HepG2 (cell line): ENCODE data around the gene NRP1. TPM values are rescaled to one million over a fixed set of nuclear protein-coding genes. Genes with fewer than 3 reads are reported as not detected.

Source experiments
- ATAC-seq: fragments of 200-7000 bp; cut with Tn5 transposase; 3 replicates; pipeline ENCODE4 v1.9.1; 2020; ENCODE audit warnings: mild to moderate bottlenecking, moderate library complexity
- BruUV-seq: library from RNA; stranded (reverse); fragments of 400-500 nt; replicated peaks from 2 replicates; lab custom pipeline; 2021; lab: Mats Ljungman, UMichigan
- CTCF ChIA-PET: fragments of 300-600 bp; formaldehyde crosslinking; extraction: SDS; loops from one replicate; lab custom pipeline; 2021; ENCODE audit warnings: low total read pairs, inconsistent platforms, low intra/inter-chr PET ratio; lab: Yijun Ruan, JAX
- POLR2A ChIA-PET: fragments of 350-600 bp; sonication (Branson Sonifier 250); formaldehyde crosslinking; loops from one replicate; lab custom pipeline; 2020; ENCODE audit warnings: antibody characterized with exemption, inconsistent platforms; lab: Yijun Ruan, JAX
- DNase-seq: peaks from one replicate; pipeline ENCODE4 v3.0.0-alpha.2; 2015; ENCODE audit warnings: low spot score
- FAIRE-seq: peaks from 3 replicates; lab custom pipeline; 2011; peaks lifted over from hg19 to GRCh38; lab: Jason Lieb, UNC
- H2AFZ ChIP-seq: one replicate; pipeline ENCODE4 v1.6.1; 2011; ENCODE audit warnings: low read length, inconsistent platforms
- H3K27ac ChIP-seq: fragments of 300-600 bp; 3 replicates; pipeline ENCODE4 v1.8.0; 2011; ENCODE audit warnings: mixed run types, mild to moderate bottlenecking, mixed read lengths, low read length, inconsistent platforms; ENCODE audit not compliant: insufficient read depth; ENCODE audit errors: extremely low read length
- H3K27me3 ChIP-seq, 2 experiments: fragments of 200-600 bp in 1 of 2; 2 replicates in 1 of 2; 3 replicates in 1 of 2; pipeline versions ENCODE4 v1.6.0 to v1.8.0; 2011; ENCODE audit warnings: low read length in 2 of 2, mild to moderate bottlenecking in 2 of 2, moderate library complexity in 2 of 2, inconsistent platforms in 1 of 2; ENCODE audit not compliant: insufficient read depth in 2 of 2, control insufficient read depth in 1 of 2
- H3K36me3 ChIP-seq, 2 experiments: fragments of 200-600 bp in 1 of 2; replicated peaks in 1 of 2; 2 replicates in 1 of 2; 3 replicates in 1 of 2; pipeline versions ENCODE4 v1.5.1 to v1.8.0; 2011; ENCODE audit warnings: low read length in 2 of 2, inconsistent platforms in 1 of 2; ENCODE audit not compliant: insufficient read depth in 2 of 2, control insufficient read depth in 1 of 2
- H3K4me1 ChIP-seq: 2 replicates; pipeline ENCODE4 v1.5.1; 2012; ENCODE audit warnings: low read length, inconsistent platforms; ENCODE audit not compliant: insufficient read depth
- H3K4me2 ChIP-seq: 2 replicates; pipeline ENCODE4 v1.6.0; 2011; ENCODE audit warnings: low read depth, low read length, inconsistent platforms
- H3K4me3 ChIP-seq, 3 experiments: fragments of 200-600 bp in 1 of 3; sonication (generic), shearing (Covaris generic) in 1 of 3; replicated peaks in 1 of 3; 2 replicates each; pipeline ENCODE4 v1.5.1; 2011 to 2016; ENCODE audit warnings: low read length in 3 of 3, inconsistent platforms in 2 of 3, low read depth in 2 of 3, mild to moderate bottlenecking in 2 of 3, control low read depth in 1 of 3, mixed read lengths in 1 of 3; ENCODE audit not compliant: insufficient read depth in 1 of 3
- H3K79me2 ChIP-seq: one replicate; pipeline ENCODE4 v1.6.1; 2011; ENCODE audit warnings: low read length, inconsistent platforms; ENCODE audit not compliant: insufficient read depth
- H3K9ac ChIP-seq: 2 replicates; pipeline ENCODE4 v1.6.0; 2011; ENCODE audit warnings: mild to moderate bottlenecking, low read depth, low read length, inconsistent platforms; ENCODE audit not compliant: insufficient read depth
- H3K9me3 ChIP-seq: 2 replicates; pipeline ENCODE4 v1.5.1; 2012; ENCODE audit warnings: mild to moderate bottlenecking, low read length
- H4K20me1 ChIP-seq: 2 replicates; pipeline ENCODE4 v1.6.0; 2011; ENCODE audit warnings: inconsistent platforms, mild to moderate bottlenecking, low read length, moderate library complexity; ENCODE audit not compliant: insufficient read depth
- CSRNP2 ChIP-seq: sonication (generic); formaldehyde crosslinking; conservative IDR thresholded peaks from 2 replicates; pipeline ENCODE4 v1.8.0; 2022; ENCODE audit warnings: low read depth, missing genetic modification reagents
- HNF4G ChIP-seq, 2 experiments: sonication (generic) in 1 of 2; formaldehyde crosslinking in 1 of 2; IDR thresholded peaks; 2 replicates each; pipeline versions ENCODE4 v1.4.0 to v1.6.1; 2011 to 2020; ENCODE audit warnings: borderline replicate concordance in 2 of 2, low read depth in 2 of 2, mild to moderate bottlenecking in 2 of 2, low read length in 1 of 2, missing genetic modification reagents in 1 of 2, moderate library complexity in 1 of 2
- HOXA3 ChIP-seq: sonication (generic); formaldehyde crosslinking; IDR thresholded peaks from 2 replicates; pipeline ENCODE4 v1.5.0; 2020; ENCODE audit warnings: missing genetic modification reagents
- PRDM4 ChIP-seq: sonication (generic); formaldehyde crosslinking; IDR thresholded peaks from 2 replicates; pipeline ENCODE4 v1.9.0; 2021; ENCODE audit warnings: missing genetic modification reagents, borderline replicate concordance
- SRSF4 ChIP-seq: fragments of 200-400 bp; formaldehyde crosslinking; IDR thresholded peaks from one replicate; pipeline ENCODE4 v1.6.1; 2018; ENCODE audit warnings: mild to moderate bottlenecking, low read depth, low read length, moderate library complexity; ENCODE audit not compliant: poor library complexity, severe bottlenecking
- TGIF2 ChIP-seq: IDR thresholded peaks from 2 replicates; pipeline ENCODE4 v1.6.1; 2016; ENCODE audit warnings: control low read depth, missing compliant biosample characterization
- YEATS2 ChIP-seq: sonication (generic); formaldehyde crosslinking; IDR thresholded peaks from 2 replicates; pipeline ENCODE4 v1.4.0; 2020; ENCODE audit warnings: missing genetic modification reagents, borderline replicate concordance
- ZNF326 ChIP-seq: sonication (generic); formaldehyde crosslinking; IDR thresholded peaks from 2 replicates; pipeline ENCODE4 v1.4.0; 2020; ENCODE audit warnings: missing genetic modification reagents, borderline replicate concordance
- ZNF331 ChIP-seq: sonication (generic); formaldehyde crosslinking; IDR thresholded peaks from 2 replicates; pipeline ENCODE4 v1.4.0; 2020; ENCODE audit warnings: missing genetic modification reagents
- WGBS: methylation state at CpG from one replicate; pipeline ENCODE4 v1.1.6; 2017; ENCODE audit warnings: low lambda C conversion rate; 5-methylcytosine and 5-hydroxymethylcytosine counted together
- in situ Hi-C: cut with HindIII; loops from 2 replicates; pipeline ENCODE4 v1.10.0; 2017; ENCODE audit warnings: low pct_unique_long_range_greater_than_20kb; ENCODE audit not compliant: extremely low pct_ligation_motif_present
- intact Hi-C: fragments of 100-400 bp; cut with micrococcal nuclease; formaldehyde crosslinking; loops from one replicate; pipeline ENCODE4 v1.10.0; 2022; ENCODE audit not compliant: unreplicated experiment
- polyA plus RNA-seq, 8 experiments: library from polyadenylated mRNA; depleted of rRNA in 3 of 8; stranded (reverse) in 7 of 8; unstranded in 1 of 8; fragments of >200 nt; fragmentation: Illumina TruSeq in 4 of 8; extraction: Trizol in 4 of 8; gene quantifications; 2 replicates each; pipeline versions ENCODE4 v1.2.1 to v1.2.3, GENCODE V29; 2011 to 2016; ENCODE audit warnings: low read depth in 4 of 8, missing spikeins in 1 of 8, mixed read lengths in 1 of 8; ENCODE audit not compliant: insufficient read depth in 1 of 8
- total RNA-seq, 5 experiments: library from RNA; depleted of rRNA; stranded (reverse); fragments of >200 nt; fragmentation: Illumina TruSeq; extraction: Trizol; gene quantifications; 2 replicates each; pipeline ENCODE4 v1.2.3, GENCODE V29; 2016; ENCODE audit warnings: low read depth in 1 of 5
- TF ChIP-seq, protein P1 (sequence below): sonication (generic); formaldehyde crosslinking; IDR thresholded peaks from 2 replicates; pipeline ENCODE4 v1.4.0; 2020; ENCODE audit warnings: missing genetic modification reagents; ENCODE audit errors: not compliant biosample characterization

Gene NRP1
- total and polyA plus RNA-seq, 2 of the 13 experiments (the other 11 are each of a cell fraction or from before 2014, with no cell fraction given), result 5.3 to 5.8 TPM

GRCh38 chr10:33249137-33249536, 85.3 kb downstream of the NRP1 start:
- DNase-seq (no peak), ATAC-seq (no peak), FAIRE-seq (no peak)
- Histone ChIP-seq H3K4me3 (no peak overlapping the region), H4K20me1 (no peaks in the 10 kb centered on the region), H2AFZ (no peak overlapping the region), H3K27me3 (no peaks in the 10 kb centered on the region), H3K4me1 (peaks cover 20% of the 10 kb centered on the region), H3K27ac (no peak overlapping the region), H3K9ac (no peak overlapping the region), H3K9me3 (no peaks in the 10 kb centered on the region), H3K79me2 (no peaks in the 10 kb centered on the region), H3K36me3 (no peaks in the 10 kb centered on the region; a peak in 2 of 5 replicates), H3K4me2 (no peak overlapping the region)
- ChIA-PET POLR2A (no interaction called here), CTCF (no interaction called here)
- TF ChIP-seq ZNF331 (CRISPR knock-in tag) (no peak), HNF4G (IDR thresholded peaks at IDR 0.05; ENCODE audit: borderline replicate concordance, low read depth, low read length) (no peak), HNF4G (CRISPR knock-in tag; IDR thresholded peaks at IDR 0.05; ENCODE audit: borderline replicate concordance, low read depth) (no peak), TGIF2 (no peak), ZNF326 (CRISPR knock-in tag) (no peak), CSRNP2 (no peak), YEATS2 (CRISPR knock-in tag) (no peak), HOXA3 (CRISPR knock-in tag) (no peak), PRDM4 (no peak), SRSF4 (no peak)
- TF ChIP-seq, protein P1, sequence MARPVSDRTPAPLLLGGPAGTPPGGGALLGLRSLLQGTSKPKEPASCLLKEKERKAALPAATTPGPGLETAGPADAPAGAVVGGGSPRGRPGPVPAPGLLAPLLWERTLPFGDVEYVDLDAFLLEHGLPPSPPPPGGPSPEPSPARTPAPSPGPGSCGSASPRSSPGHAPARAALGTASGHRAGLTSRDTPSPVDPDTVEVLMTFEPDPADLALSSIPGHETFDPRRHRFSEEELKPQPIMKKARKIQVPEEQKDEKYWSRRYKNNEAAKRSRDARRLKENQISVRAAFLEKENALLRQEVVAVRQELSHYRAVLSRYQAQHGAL (CRISPR knock-in tag), result no peak
- intact Hi-C loops, result no loop called here
- in situ Hi-C loops, result no loop called here
- BruUV-seq, result no TSS peak
- WGBS, result 91% methylated on average over 8 of the region's 8 CpGs
